ENCODE data around the gene GLIS2. TPM values are rescaled to one million over a fixed set of nuclear protein-coding genes. Genes with fewer than 3 reads are reported as not detected.

GLIS2 gene
- total RNA-seq, 1 donor from 2014 or later: 21.5 TPM

- Histone ChIP-seq H3K4me1 (peaks cover 6% of the 10 kb centered on the region), H3K27ac (no peak overlapping the region), H3K9me3 (no peaks in the 10 kb centered on the region), H3K27me3 (ENCODE audit: low read depth) (no peaks in the 10 kb centered on the region), H3K36me3 (peaks cover 80% of the 10 kb centered on the region), H3K4me3 (no peak overlapping the region)
- TF ChIP-seq, protein P1, sequence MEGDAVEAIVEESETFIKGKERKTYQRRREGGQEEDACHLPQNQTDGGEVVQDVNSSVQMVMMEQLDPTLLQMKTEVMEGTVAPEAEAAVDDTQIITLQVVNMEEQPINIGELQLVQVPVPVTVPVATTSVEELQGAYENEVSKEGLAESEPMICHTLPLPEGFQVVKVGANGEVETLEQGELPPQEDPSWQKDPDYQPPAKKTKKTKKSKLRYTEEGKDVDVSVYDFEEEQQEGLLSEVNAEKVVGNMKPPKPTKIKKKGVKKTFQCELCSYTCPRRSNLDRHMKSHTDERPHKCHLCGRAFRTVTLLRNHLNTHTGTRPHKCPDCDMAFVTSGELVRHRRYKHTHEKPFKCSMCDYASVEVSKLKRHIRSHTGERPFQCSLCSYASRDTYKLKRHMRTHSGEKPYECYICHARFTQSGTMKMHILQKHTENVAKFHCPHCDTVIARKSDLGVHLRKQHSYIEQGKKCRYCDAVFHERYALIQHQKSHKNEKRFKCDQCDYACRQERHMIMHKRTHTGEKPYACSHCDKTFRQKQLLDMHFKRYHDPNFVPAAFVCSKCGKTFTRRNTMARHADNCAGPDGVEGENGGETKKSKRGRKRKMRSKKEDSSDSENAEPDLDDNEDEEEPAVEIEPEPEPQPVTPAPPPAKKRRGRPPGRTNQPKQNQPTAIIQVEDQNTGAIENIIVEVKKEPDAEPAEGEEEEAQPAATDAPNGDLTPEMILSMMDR (IDR thresholded peaks at IDR 0.05): no peak
- intact Hi-C loops (cut with DNase I): loop anchor here (5.0 kb wide), 1 partner anchor 42 kb away; no protein-coding TSS in a partner anchor
- ATAC-seq: no peak
- no peak for DNase-seq
Observed at GRCh38 chr16:4359914-4360313, 44.0 kb downstream of the GLIS2 start.

- ATAC-seq: peak; percentile 13 to 40
- no peak for DNase-seq
- TF ChIP-seq, protein P1 (IDR thresholded peaks at IDR 0.05): no peak
Observed at GRCh38 chr16:4360538-4361021, 44.7 kb downstream of the GLIS2 start.

DNA sequence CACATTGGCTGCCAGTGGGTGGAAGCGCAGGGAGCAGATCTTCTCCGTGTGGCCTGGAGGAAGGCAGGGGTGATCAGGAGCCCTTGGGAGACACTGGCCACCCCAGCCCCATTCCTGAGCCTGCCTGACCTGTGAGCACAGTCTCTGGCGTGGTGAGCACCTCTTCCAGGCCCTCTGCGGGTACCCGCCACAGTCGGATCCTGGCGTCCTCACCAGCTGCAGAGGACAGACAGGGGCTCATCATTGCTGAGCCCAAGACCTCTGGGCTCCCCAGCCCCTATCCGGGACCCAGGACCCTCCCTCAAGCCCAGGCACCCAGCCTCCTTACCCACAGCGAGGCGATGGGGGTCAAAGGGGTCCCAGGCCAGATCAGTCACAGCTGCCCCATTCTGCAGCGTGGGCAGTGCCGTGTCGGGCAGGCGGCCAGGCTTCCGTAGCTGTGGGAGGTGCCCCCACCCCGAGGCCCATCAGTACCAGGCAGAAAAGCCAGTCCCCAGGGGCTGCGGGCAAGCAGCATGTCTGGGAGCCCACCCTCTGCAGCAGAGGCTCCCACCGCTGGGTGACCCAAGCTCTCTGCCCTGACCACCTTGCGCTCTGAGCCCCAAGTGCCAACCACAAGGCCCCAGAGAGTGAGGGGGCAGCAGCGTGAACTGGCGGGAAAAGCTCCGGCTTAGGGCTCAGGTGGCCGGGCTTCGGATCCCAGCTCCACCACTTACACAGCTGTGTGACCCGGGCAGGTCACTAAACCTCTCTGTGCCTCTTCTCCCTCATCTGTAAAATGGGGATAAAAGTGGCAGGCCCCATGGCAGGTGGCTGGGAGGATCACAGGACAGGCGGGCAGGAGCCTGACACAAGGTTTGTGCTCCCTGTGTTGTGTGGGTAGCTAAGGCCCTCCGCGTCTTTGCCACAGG, 45.4 kb downstream of the GLIS2 start:
- DNase-seq (no peak), ATAC-seq (no peak)
- TF ChIP-seq, protein P1 (IDR thresholded peaks at IDR 0.05): no peak
- intact Hi-C loops (cut with DNase I): loop anchor here (5.0 kb wide), 1 partner anchor 41 kb away; no protein-coding TSS in a partner anchor
- Histone ChIP-seq H3K36me3 (peaks cover 82% of the 10 kb centered on the region), H3K27me3 (ENCODE audit: low read depth) (no peaks in the 10 kb centered on the region), H3K9me3 (no peaks in the 10 kb centered on the region), H3K4me3 (no peak overlapping the region), H3K4me1 (peaks cover 6% of the 10 kb centered on the region), H3K27ac (no peak overlapping the region)

More at GRCh38 chr16:4360538-4361021, 44.7 kb downstream of the GLIS2 start:
- Histone ChIP-seq H3K27me3 (ENCODE audit: low read depth) (no peaks in the 10 kb centered on the region), H3K4me3 (no peak overlapping the region), H3K27ac (no peak overlapping the region), H3K9me3 (no peaks in the 10 kb centered on the region), H3K4me1 (peaks cover 6% of the 10 kb centered on the region), H3K36me3 (peaks cover 83% of the 10 kb centered on the region)
- intact Hi-C loops (cut with DNase I): loop anchor here (5.0 kb wide), 1 partner anchor 42 kb away; no protein-coding TSS in a partner anchor

DNA sequence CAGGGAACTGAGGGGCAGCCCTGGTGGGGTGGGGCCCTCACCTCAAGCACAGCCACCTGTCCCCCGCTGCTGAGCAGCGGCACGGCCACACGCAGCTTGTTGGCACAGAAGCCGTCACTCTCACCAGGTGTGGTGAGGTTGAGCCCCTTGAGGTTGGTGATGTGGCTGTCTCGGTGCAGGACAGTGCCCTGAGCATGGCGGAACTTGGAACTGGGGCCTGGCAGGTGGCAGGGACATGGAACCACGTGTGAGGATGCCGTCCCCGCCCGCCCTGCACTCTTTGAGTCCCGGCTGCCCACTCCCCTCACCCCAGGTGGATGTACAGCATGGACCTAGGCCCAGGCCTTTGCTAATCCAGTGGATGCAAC, 46.1 kb downstream of the GLIS2 start:
- TF ChIP-seq, protein P1 (IDR thresholded peaks at IDR 0.05): no peak
- H3K27ac ChIP-seq: no peak overlapping the region
- intact Hi-C loops (cut with DNase I): loop anchor here (5.0 kb wide), 1 partner anchor 40 kb away; no protein-coding TSS in a partner anchor
- no peaks in the 10 kb centered on the region for H3K27me3 ChIP-seq (ENCODE audit: low read depth)
- H3K9me3 ChIP-seq: no peaks in the 10 kb centered on the region
- no peak for DNase-seq
- peaks cover 79% of the 10 kb centered on the region for H3K36me3 ChIP-seq
- H3K4me1 ChIP-seq: peaks cover 6% of the 10 kb centered on the region
- ATAC-seq: no peak
- H3K4me3 ChIP-seq: no peak overlapping the region

GRCh38 chr16:4362476-4363135, 46.7 kb downstream of the GLIS2 start:
- no peak overlapping the region for H3K4me3 ChIP-seq
- no peak overlapping the region for H3K27ac ChIP-seq
- no peaks in the 10 kb centered on the region for H3K9me3 ChIP-seq
- intact Hi-C loops (cut with DNase I): loop anchor here (5.0 kb wide), 1 partner anchor 40 kb away; no protein-coding TSS in a partner anchor
- H3K4me1 ChIP-seq: peaks cover 6% of the 10 kb centered on the region
- no peak for DNase-seq
- peaks cover 72% of the 10 kb centered on the region for H3K36me3 ChIP-seq
- no peaks in the 10 kb centered on the region for H3K27me3 ChIP-seq (ENCODE audit: low read depth)
- TF ChIP-seq, protein P1 (IDR thresholded peaks at IDR 0.05): no peak
- no peak for ATAC-seq

Data from lower lobe of right lung (tissue), 2 donors.